ENCODE results near the gene ORC3.

- TF ChIP-seq CTCF (IDR thresholded peaks at IDR 0.05) = no peak
- no peak for TF ChIP-seq ZFX (IDR thresholded peaks at IDR 0.05; ENCODE audit: borderline replicate concordance)
These were observed 51.2 kb downstream of the ORC3 start for GRCh38 chr6:87641065-87641692.

All from 22Rv1 (cell line).